Measurements from ENCODE around the gene ZDHHC7.

Gene ZDHHC7

DNA sequence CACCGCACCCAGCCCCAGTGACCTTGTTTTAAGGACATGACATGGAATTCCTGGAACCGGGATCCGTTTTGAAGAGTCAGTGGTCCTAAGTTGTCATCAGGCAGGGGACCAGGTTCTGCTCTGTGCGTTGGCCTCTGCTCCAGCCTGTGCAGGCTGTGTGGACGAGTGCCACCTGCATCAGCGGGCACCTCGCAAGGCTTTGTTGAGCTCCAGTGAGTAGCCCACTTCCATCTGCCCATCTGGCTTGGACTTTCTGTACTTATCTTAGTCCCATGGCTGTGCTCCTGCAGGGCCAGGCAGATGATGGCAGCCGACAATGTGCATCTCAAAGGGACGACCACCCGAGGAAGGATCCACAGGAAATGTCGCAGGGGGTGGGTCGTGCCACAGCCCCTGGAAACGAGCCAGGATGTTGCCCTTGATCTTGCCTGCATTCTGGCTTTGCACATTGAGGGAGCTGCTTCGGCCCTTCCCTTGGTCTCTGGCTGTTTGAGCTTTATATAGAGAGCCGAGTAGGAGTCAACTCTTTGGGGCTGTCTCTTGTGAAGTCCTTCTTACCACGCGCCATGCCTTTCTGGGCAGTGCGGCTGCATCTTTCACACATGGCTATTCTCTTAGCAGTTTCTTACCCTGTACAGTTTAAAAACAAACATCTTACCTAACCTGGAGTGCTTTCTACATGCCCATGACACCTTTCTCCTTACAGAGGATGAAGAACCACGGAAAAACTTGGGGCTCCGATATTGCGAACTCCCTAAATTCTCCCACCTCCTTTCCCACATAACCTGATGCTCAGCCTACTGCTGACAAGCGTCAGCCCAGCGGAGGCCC, 34.5 kb upstream of the ZDHHC7 start:
- Histone ChIP-seq H3K4me3 (ENCODE audit: low read depth in 1 of 2, low read length in 1 of 2) (no peak overlapping the region), H3K36me3 (peaks cover 57% of the 10 kb centered on the region), H3K4me1 (ENCODE audit: control insufficient read depth in 1 of 2, insufficient read depth in 1 of 2, low read depth in 1 of 2, low read length in 1 of 2) (peaks cover 55 to 58% of the 10 kb centered on the region in 2 experiments), H3K9me3 (no peaks in the 10 kb centered on the region), H3K27ac (peak overlapping the region; percentile 78), H3K27me3 (no peaks in the 10 kb centered on the region)
- TF ChIP-seq, protein P1, sequence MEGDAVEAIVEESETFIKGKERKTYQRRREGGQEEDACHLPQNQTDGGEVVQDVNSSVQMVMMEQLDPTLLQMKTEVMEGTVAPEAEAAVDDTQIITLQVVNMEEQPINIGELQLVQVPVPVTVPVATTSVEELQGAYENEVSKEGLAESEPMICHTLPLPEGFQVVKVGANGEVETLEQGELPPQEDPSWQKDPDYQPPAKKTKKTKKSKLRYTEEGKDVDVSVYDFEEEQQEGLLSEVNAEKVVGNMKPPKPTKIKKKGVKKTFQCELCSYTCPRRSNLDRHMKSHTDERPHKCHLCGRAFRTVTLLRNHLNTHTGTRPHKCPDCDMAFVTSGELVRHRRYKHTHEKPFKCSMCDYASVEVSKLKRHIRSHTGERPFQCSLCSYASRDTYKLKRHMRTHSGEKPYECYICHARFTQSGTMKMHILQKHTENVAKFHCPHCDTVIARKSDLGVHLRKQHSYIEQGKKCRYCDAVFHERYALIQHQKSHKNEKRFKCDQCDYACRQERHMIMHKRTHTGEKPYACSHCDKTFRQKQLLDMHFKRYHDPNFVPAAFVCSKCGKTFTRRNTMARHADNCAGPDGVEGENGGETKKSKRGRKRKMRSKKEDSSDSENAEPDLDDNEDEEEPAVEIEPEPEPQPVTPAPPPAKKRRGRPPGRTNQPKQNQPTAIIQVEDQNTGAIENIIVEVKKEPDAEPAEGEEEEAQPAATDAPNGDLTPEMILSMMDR (IDR thresholded peaks at IDR 0.05) = no peak

GRCh38 chr16:85045077-85045476, 33.7 kb upstream of the ZDHHC7 start:
- TF ChIP-seq, protein P1 (IDR thresholded peaks at IDR 0.05) = no peak
- H3K4me1 ChIP-seq (ENCODE audit: control insufficient read depth in 1 of 2, insufficient read depth in 1 of 2, low read depth in 1 of 2, low read length in 1 of 2) = peaks cover 52 to 53% of the 10 kb centered on the region in 2 experiments
- H3K4me3 ChIP-seq (ENCODE audit: low read depth in 1 of 2, low read length in 1 of 2) = no peak overlapping the region
- peaks cover 65% of the 10 kb centered on the region for H3K36me3 ChIP-seq
- peak overlapping the region; percentile 20 for H3K27ac ChIP-seq
- H3K27me3 ChIP-seq = no peaks in the 10 kb centered on the region
- no peaks in the 10 kb centered on the region for H3K9me3 ChIP-seq

- TF ChIP-seq, protein P1 (IDR thresholded peaks at IDR 0.05) = no peak
- H3K9me3 ChIP-seq = no peaks in the 10 kb centered on the region
- H3K27me3 ChIP-seq = no peaks in the 10 kb centered on the region
- H3K27ac ChIP-seq = peak overlapping the region; percentile 67
- peaks cover 41 to 45% of the 10 kb centered on the region in 2 experiments for H3K4me1 ChIP-seq (ENCODE audit: control insufficient read depth in 1 of 2, insufficient read depth in 1 of 2, low read depth in 1 of 2, low read length in 1 of 2)
- H3K36me3 ChIP-seq = peaks cover 81% of the 10 kb centered on the region
- H3K4me3 ChIP-seq (ENCODE audit: low read depth in 1 of 2, low read length in 1 of 2) = no peak overlapping the region
Observed at GRCh38 chr16:85042606-85043005, 31.3 kb upstream of the ZDHHC7 start.

GRCh38 chr16:85042167-85042526, 30.8 kb upstream of the ZDHHC7 start:
- Histone ChIP-seq H3K36me3 (peaks cover 84% of the 10 kb centered on the region), H3K4me3 (ENCODE audit: low read depth in 1 of 2, low read length in 1 of 2) (no peak overlapping the region), H3K27ac (peak overlapping the region; percentile 67), H3K27me3 (no peaks in the 10 kb centered on the region), H3K9me3 (no peaks in the 10 kb centered on the region), H3K4me1 (ENCODE audit: control insufficient read depth in 1 of 2, insufficient read depth in 1 of 2, low read depth in 1 of 2, low read length in 1 of 2) (peaks cover 41 to 44% of the 10 kb centered on the region in 2 experiments)
- TF ChIP-seq, protein P1 (IDR thresholded peaks at IDR 0.05) = no peak

DNA sequence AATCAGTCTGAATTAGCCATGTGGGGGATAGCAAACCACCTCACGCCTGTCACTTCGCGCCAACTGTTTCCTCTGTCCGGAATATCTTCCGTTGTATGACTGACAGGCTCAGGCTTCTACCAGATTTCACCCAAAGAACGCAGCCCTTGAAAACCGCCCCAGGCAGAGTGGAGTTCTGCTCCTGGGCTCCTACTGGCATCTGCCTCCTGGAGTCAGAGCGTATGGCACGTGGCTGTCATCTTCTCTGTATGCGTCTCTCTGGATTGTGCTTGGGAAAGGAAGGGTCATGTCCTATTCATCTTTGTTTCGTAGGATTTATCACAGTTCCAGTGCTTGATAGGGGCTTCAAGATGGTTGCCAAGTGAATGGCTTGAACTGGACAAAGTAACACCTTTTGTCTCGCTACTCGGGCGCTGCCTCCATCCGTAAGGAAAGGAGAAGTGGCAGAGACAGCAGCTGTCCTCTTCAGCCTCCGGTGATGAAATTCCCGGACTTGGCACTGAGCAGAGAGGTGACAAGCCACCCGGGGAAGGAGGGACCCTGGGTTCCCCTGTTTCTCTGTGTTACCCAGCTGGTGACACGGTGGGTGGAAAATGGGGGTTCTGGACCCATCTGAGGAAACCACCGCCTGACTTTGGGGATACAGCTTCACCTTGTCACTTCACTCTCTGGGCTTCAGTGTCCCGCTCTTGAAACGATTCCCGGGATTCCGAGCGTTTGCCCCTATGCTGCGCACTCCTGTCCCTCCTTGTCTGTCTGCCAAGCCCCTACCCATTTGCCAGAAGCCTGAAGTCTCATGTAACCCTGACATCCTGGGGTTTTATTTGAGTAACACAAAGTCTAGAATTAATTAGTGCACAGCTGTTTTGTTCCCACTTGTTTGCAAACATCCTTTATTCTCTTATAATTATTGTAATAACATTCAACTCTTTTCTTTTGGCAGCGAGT, 30.2 kb upstream of the ZDHHC7 start:
- H3K36me3 ChIP-seq = peaks cover 90% of the 10 kb centered on the region
- TF ChIP-seq, protein P1 (IDR thresholded peaks at IDR 0.05) = no peak

More for the DNA sequence above, 30.2 kb upstream of the ZDHHC7 start:
- no peaks in the 10 kb centered on the region for H3K27me3 ChIP-seq
- H3K4me1 ChIP-seq (ENCODE audit: control insufficient read depth in 1 of 2, insufficient read depth in 1 of 2, low read depth in 1 of 2, low read length in 1 of 2) = peaks cover 41 to 44% of the 10 kb centered on the region in 2 experiments
- no peak overlapping the region for H3K4me3 ChIP-seq (ENCODE audit: low read depth in 1 of 2, low read length in 1 of 2)
- H3K9me3 ChIP-seq = no peaks in the 10 kb centered on the region
- peak overlapping the region; percentile 67 for H3K27ac ChIP-seq
